Jurkat, Clone E6-1 (cell line): ENCODE data around the gene CAGE1.
"Not testable (repeated sequence)": the region's sequence is repeated elsewhere in the genome, so short reads cannot be mapped to it uniquely, and the experiment has no call there.

Experiments
- DNase-seq: peaks from one replicate; pipeline ENCODE4 v3.0.0-alpha.2; 2011; ENCODE audit warnings: low read depth, low spot score
- H3K4me3 ChIP-seq: 2 replicates; pipeline ENCODE4 v1.5.1; 2011; ENCODE audit warnings: mild to moderate bottlenecking, low read length, control low read depth, moderate library complexity

Gene CAGE1

DNA sequence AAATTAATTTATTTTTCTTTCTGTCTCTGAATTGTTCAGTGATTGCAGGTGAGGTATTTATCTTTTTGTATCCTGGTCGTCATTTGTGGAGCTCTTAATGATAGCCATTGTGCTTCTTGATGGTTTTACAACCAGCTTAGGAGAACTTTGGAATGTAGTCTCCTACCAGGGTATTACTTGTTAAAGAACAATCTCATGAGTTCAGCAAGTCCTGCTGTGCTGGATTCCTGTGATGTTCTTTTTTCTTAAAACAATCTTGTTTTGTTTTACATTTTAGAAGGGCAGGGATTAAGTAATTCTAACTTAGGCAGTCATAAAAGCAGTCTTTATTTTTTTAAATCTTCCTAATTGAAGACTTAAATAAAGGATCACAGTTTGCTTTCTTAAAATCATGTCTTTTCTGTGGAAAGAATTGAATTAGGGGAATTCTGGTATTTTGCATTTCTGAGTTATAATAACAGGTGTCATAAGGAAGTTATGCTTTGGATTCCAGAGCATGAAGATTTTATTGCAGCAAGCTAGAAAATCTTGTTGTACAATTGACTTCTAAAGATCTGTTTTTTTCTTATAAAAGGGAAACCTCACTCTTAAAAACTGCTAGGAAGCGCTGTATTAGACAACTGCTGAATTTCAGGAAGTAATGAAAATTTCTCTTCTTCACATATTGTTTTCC is 23.7 kb upstream of the CAGE1 start:
- no peak overlapping the region for H3K4me3 ChIP-seq
- no peak for DNase-seq

DNA sequence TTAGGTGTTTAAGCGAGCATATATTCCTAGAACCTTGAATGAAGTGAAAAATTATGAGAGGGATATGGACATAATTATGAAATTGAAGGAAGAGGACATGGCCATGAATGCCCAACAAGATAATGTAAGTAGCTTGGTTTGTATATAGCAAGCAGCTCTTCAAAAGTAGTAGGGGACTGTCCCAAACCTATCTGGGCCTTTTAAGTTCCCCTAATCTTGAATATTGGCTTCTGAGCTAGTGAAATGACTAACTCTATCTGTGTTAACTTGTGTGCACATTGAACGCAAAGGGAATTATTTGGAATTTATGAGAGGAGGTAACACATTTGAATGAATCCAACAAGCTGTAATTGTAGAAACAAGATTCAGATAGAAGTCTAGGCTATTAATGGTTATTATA is 21.8 kb upstream of the CAGE1 start:
- no peak for DNase-seq
- H3K4me3 ChIP-seq: no peak overlapping the region

DNA sequence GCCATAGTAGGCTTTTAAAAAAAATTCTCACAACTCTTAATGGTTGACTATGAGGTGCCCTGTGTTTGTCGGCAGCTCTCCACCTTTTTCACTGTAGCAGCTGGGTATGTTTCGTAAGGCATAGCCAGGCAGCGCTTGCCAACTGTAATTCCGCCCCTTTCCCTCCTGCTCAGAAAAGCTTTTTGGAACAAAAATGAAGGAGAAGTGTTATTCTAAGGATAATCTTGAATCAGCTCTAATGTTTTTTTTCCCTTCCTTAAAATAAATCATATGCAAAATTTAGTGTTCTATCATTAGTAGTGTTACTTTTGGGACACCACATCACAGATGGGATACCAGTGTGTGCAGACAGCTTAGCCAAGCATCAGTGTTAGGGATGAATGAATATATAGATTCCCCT is 21.3 kb upstream of the CAGE1 start:
- DNase-seq: no peak

DNA sequence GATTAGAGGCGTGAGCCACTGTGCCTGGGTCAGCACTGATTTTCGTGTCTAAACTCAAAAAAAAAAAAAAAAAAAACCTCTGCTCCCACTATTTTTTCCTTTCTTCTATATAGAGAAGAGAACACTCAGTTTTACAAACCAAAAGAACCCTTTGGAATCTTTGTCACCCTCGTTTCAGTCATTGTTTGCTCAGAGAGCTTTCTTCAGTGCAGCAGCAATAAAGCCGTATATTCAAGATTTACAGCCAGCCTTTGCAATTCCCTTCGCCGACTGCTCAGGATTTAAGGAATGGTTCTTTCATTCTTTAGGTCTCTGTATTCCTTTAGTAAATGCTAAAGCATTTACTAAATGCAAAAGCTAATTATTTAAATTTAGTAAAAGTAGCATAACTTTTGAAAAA is 20.2 kb upstream of the CAGE1 start:
- DNase-seq: no peak
- H3K4me3 ChIP-seq: no peak overlapping the region

More for the DNA sequence above, 21.3 kb upstream of the CAGE1 start:
- H3K4me3 ChIP-seq: no peak overlapping the region

DNA sequence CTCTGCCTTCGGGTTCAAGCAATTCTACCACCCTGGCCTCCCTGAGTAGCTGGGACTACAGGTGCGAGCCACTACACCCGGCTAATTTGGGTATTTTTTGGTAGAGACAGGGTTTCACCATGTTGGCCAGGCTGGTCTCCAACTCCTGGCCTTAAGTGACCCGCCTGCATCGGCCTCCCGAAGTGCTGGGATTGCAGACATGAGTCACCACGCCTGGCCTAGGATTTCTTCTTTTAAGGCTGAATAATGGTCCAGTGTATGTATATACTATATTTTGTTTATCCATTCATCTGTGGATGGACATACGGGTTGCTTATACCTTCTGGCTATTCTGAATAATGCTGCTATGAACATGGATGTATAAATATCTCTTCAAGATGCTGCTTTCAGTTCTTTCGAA is 17.2 kb upstream of the CAGE1 start:
- H3K4me3 ChIP-seq: no peak overlapping the region
- no peak for DNase-seq

DNA sequence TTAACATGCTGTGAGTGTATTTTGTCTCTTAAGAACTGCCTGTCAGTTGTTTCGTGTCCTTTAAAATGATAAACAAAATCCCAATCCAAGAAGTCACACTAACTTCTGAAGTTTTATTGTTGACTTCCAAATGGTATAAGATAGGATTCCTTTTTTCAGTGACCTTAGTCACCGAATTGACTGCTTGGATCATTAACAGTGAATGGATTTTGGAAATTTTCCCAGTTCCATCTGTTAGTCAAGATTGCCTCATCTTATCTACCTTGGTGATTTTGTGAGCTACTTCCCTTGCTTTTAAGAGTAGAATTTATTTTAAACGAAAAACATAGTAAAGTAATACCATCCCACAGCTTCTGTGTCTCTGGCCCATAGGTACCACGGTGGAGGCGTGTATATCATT is 15.0 kb upstream of the CAGE1 start:
- no peak for DNase-seq
- no peak overlapping the region for H3K4me3 ChIP-seq

DNA sequence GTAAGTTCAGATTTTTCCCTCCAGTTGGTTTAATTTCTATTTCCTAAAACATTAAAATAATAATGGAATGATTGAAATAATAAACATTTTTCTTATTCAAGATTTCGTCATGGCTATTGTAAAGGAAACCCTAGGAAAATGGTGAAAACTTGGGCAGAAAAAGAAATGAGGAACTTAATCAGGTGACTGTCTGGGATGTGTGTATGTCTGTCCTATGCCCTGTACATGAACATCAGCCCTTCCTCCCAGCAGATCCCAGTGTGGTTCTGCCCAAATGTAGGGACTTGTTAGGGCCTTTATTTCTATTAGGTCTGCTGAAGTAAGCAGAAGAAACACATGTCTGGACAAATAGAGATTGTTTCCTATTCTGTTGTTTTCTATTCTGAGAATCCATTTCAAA is 13.2 kb upstream of the CAGE1 start:
- H3K4me3 ChIP-seq: no peak overlapping the region
- DNase-seq: no peak

DNA sequence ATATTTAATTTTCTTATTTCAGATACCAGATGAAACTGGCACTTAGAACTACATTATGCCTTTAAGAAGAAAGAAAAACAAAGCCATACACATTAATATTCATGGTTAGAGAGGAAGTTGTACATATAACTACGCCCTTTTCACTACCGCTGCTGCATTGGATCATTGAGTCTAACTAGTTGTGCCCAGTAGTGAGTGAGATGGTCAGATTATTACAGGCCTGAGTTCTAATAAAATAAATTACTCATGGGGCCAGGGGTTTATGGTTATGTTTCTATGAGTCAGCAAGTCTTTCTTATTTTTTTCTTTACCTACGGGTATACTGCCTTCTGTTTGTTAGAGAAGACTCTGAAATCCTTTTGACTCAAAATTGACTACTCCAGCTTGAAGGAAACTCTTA is 11.5 kb upstream of the CAGE1 start:
- H3K4me3 ChIP-seq: no peak overlapping the region
- no peak for DNase-seq

DNA sequence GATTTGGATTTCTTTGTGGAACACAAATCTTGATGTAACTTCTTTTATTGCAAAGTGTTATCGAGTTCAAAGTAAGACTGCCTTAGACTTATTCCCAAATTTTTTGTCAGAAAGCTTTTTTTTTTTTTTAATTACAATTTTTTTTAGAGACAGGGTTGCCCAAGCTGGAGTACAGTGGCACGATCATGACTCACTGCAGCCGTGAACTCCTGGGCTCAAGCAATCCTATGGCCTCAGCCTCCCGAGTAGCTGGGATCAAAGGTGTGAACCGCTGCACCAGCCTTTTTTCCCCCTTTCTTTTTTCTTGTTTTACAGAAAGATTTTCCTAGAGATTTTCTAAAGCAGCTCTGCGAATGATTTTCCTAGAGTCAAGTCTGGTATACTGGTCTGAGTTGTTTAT is 2.9 kb upstream of the CAGE1 start:
- no peak overlapping the region for H3K4me3 ChIP-seq
- DNase-seq: no peak

DNA sequence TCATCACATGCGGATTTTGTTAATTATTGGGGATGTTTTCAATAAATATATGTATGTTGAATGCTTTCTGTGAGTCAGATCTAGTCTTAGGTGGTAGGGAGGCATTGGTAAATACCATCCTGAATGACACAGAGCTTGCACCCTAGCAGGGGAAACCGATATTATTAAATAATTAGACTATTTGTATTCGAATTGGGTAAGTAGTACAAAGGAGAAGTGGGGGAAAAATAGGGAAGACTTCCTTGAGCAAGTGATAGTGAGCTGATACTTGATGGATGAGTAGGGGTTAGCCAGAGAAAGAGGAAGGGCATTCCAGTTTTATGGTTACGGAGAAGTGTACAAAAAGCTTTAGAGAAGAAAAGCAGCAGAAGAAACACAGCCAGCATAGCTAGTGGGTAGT is 1.6 kb upstream of the CAGE1 start:
- H3K4me3 ChIP-seq: peak overlapping the region; percentile 70
- DNase-seq: no peak

DNA sequence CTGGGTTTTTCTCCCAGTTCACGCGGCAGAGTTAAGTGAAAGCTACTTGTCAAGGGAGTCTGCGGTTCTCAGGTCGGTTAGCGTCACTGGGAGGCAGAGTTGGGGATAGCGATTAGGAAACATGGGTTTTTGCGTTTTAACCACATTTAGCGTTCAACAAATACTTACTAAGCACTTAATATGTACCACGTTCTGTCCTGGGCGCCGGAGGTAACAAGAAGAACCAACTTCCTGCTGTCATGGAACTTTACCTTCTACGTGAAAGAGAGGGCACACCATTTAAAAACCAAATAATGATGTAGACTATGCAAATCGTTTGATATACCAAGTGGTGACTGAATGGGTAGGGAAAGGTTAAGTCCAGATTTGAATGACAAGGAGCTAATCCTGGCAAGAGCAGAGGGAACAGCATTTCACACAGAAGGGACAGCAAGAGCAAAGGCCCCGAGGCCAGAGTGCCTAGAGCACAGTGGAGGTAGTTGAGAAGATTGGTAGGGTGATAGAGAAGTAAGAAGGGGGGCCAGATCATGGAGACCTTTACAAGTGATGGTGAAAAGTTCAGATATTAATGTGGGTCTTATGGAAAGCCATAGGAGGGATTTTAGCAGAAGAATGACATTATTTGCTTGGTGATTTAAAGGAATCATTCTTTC is 810 bp upstream of the CAGE1 start:
- peak overlapping the region; percentile 70 for H3K4me3 ChIP-seq
- peak; percentile 48 for DNase-seq

DNA sequence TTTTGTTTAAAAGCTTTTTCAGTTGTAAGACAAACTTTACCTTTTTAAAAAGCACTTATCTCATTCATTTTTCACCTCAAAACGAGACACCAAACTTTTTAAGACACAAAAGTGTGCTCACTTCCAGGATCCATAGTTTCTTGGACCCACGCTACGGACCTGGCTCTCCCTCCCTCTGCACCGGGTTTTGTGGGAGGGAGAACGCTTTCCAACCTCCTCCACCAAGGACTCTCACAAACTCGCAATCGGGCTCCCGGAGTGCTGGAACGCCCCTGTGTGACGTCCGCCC is 436 bp downstream of the CAGE1 start:
- no peak for DNase-seq
- H3K4me3 ChIP-seq: peak overlapping the region; percentile 70

DNA sequence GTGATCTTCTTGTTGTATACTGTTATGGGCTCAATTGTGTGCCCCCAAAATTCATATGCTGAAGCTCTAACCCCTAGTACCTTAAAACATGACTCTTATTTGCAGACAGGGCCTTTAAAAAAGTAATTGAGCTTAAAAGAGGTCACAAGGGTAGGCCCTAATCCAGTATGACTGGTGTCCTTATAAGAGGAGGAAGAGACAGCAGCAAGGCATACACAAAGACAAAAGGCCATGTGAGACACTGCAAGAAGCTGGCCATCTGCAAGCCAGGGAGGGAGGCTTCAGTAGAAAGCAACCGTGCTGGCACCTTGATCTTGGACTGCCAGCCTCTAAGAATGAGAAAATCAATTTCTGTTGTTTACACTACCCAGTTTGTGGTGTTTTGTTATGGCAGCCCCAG is 8.4 kb downstream of the CAGE1 start:
- no peak for DNase-seq
- no peak overlapping the region for H3K4me3 ChIP-seq

DNA sequence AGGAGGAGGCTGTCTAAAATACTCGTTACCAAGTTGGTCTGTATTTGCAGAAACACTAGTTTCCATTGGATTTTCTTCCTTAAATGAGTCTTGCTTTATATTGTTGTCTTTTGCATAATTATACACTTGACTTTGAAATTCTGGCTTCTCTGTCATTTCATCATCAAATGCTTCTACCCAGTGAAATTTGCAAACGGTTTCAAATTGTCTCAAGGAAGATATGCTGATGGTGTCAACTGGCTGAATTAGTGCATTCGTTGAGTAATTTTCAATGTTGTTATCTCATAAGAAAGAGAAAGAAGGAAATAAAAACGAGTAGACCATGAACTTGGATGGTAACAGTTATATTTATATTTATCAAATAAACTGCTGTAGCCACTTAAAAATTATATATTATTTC is 10.8 kb downstream of the CAGE1 start:
- H3K4me3 ChIP-seq: no peak overlapping the region
- DNase-seq: no peak

DNA sequence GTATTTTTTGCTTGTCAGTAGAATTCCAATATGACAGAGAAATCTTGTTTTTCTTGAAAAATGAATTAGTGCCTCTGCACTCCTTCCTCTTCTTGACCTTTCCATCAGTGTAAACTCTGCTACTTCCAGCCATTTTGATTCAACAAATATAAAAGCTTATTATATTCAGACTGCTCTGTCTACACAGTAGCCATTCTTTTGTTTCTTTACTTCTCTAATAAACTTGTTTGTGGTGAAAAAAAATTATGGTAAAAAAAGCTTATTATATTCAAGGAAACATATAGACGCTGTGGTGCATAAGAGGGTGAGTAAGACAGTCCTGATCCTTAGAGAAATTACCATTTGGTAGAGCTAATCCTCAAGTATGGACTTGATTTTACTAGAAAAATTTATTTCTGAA is 11.6 kb downstream of the CAGE1 start:
- DNase-seq: no peak
- no peak overlapping the region for H3K4me3 ChIP-seq

DNA sequence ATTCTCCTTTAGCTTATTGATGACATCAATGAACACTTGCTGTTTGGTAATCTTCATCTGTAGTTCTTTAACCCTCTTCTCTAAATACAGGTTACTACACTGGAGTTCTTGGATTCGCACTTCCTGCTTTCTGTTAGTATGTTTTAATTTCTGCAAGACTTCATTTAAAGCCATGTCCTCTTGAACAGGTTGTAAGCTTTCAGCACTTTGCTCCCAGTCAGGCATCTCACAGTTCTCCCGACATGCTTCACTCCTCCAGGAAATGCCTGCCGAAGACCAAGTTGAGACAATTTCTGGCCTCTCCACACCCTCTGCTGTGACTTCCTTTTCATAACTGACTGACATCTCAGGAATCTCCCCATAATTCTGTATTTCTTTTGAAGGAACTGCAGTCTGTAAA is 15.8 kb downstream of the CAGE1 start:
- no peak for DNase-seq
- no peak overlapping the region for H3K4me3 ChIP-seq

DNA sequence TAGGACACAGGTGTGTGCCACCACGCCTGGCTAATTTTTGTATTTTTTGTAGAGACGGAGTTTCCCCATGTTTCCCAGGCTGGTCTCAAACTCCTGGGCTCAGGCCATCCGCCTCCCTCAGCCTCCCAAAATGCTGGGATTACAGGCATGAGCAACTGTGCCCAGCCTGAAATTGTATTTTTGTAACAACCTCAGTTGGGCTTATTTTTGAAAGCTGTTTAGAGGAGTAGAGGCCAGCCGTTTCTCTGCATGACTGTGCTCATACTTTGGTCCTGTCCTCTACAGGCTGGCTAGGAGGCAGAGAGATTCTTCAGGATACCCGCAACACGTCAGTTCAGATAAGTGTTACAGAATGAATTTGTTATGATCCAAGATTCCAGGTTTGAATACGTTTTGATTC is 22.1 kb downstream of the CAGE1 start:
- DNase-seq: no peak
- H3K4me3 ChIP-seq: no peak overlapping the region

DNA sequence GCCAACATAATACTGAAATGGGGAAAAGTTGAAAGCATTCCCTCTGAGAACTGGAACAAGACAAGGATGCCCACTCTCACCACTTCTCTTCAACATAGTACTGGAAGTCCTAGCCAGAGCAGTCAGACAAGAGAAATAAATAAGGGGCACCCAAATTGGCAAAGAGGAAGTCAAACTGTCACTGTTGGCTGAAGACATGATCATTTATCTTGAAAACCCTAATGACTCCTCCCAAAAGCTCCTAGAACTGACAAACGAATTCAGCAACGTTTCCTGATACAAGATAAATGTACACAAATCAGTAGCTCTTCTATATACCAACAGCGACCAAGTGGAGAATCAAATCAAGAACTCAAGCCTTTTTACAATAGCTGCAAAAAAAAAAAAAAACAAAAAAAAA is 37.6 kb downstream of the CAGE1 start:
- not testable (repeated sequence) for DNase-seq

DNA sequence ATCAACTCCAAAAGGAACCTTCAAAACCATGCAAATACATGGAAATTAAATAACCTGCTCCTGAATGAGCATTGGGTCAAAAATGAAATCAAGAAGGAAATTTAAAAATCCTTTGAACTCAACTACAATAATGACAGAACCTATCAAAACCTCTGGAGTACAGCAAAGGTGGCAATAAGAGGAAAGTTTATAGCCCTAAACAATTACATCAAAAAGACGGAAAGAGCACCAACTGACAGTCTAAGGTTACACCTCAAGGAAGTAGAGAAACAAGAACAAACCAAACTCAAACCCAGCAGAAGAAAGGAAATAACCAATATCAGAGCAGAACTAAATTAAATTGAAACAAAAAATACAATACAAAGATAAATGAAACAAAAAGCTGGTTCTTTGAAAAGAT is 39.0 kb downstream of the CAGE1 start:
- not testable (repeated sequence) for H3K4me3 ChIP-seq
- peak; percentile 24 for DNase-seq

More for the DNA sequence above, 37.6 kb downstream of the CAGE1 start:
- H3K4me3 ChIP-seq: not testable (repeated sequence)

DNA sequence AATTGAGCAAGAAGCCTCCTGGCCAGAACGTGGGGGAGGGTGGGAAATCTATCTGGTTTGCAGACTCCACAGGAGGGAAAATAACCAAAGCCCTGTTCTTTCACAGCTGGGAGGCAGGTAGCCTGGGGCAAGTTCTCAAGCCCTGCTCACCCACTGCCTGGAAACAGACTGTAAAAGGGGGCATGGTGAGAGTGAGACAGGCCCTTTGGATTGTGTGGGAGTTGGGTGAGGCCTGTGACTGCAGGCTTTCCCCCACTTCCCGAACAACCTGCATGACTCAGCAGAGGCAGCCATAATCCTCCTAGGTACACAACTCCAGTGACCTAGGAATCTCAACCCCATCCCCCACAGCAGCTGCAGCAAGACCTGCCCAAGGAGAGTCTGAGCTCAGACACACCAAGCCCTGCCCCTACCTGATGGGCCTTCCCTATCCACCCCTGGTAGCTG is 42.0 kb downstream of the CAGE1 start:
- H3K4me3 ChIP-seq, DNase-seq: not testable (repeated sequence)

DNA sequence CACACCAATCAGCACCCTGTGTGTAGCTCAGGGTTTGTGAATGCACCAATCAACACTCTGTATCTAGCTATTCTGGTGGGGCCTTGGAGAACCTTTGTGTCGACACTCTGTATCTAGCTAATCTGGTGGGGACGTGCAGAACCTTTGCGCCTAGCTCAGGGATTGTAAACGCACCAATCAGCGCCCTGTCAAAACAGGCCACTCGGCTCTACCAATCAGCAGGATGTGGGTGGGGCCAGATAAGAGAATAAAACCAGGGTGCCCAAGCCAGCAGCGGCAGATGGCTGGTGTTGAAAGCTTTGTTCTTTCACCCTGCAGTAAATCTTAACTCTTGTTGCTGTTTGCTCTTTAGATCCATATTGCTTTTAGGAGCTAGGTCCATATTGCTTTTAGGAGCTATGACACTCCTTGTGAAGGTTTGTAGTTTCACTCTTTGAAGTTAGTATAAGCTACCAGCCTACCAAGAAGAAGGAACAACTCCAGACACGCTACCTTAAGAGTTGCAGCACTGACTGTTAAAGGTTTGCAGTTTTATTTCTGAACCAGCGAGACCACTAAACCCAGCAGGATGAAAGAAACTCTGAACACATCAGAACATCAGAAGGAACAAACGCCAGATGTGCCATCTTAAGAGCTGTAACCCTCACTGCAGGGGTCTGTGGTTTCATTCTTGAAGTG is 44.6 kb downstream of the CAGE1 start:
- peak; percentile 95 for DNase-seq
- peak overlapping the region; percentile 23 for H3K4me3 ChIP-seq
